ENCODE results near the gene NUDT16.

The NUDT16 gene
- 12.2 to 16.5 (median 15.7) reads per million in 3 donors for total RNA-seq

DNA sequence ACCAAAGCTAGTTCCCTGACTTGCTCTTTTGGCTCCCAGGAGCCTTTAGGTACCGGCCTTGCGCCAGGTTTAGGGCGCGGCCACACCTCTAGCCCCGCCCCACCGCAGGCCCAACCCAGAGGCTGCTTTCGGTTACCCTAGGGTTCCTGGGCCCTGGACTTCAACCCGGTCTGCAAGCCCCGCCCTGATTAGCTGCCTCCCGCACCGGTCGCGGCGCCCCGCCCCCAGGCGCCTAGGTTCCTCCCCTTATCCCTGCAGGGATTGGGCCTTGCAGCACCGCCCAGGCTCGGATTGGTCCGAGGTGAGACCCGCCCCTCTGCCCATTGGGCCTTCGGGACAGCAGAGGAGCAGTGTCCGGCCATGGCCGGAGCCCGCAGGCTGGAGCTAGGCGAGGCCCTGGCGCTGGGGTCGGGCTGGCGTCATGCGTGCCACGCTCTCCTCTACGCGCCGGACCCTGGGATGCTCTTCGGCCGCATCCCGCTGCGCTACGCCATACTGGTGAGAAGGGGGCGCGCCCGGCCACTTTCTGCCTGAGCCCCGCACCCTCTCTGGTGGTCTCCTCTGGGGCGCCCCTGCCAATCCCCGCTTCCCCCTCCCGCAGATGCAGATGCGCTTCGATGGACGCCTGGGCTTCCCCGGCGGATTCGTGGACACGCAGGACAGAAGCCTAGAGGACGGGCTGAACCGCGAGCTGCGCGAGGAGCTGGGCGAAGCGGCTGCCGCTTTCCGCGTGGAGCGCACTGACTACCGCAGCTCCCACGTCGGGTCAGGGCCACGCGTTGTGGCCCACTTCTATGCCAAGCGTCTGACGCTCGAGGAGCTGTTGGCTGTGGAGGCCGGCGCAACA is at the start of gene NUDT16:
TSS of gene NUDT16 (plus strand) at position 330 of the 847 bp plus-strand sequence. CDS start at position 361, 31 bp downstream.
- Histone ChIP-seq H3K36me3 (ENCODE audit: control insufficient read depth, insufficient read depth, low read length) (no peaks in the 10 kb centered on the region), H3K4me1 (ENCODE audit: control insufficient read depth, insufficient read depth, low read length, poor library complexity, severe bottlenecking) (peaks cover 11% of the 10 kb centered on the region), H3K27ac (ENCODE audit: insufficient read depth, low read length, poor library complexity, severe bottlenecking) (peak within 1 kb of the TSS; percentile 39), H3K27me3 (replicated peaks; ENCODE audit: control insufficient read depth, insufficient read depth, low read length, poor library complexity, severe bottlenecking) (no peaks in the 10 kb centered on the region), H3K9me3 (ENCODE audit: control insufficient read depth, low read length) (no peaks in the 10 kb centered on the region), H3K4me3 (ENCODE audit: insufficient read depth, low read depth, low read length, poor library complexity, severe bottlenecking) (peak within 1 kb of the TSS; percentile 92)
- peak; percentile 91 to 94 (median 92) for DNase-seq

DNA sequence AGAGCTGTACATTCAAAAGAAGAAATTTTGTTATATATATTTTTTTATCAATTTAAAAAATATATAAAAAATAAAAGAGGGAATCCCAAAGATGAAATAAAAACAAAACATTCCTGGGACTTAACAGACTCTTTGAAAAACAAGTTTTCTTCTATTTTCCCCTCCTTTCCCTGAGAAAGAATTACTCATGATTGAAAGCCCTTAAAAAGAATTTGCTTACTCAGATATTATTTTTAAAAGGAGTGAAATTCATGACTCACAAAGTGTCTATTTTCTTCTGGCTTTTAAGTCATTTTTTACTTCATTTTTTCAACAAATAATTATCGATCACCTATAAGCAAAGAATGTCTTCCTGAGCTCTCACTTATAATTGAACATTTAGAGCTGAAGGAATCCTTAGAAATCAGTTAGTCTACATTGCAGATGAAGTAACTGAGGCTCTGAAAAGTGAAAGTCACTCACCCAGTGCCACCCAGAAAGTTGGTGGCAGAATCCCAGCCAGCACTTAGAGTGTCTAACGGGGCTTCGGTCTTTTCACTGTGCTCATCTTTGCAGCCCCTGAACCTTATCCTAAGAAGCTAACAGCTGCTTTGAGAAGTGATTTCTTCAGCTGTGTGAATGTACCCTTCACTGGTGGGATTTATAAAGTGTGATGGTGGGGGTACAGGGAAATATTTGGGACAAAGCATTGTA is 42.5 kb upstream of the NUDT16 start:
- no peak for DNase-seq
- no peak overlapping the region for H3K27ac ChIP-seq (ENCODE audit: insufficient read depth, low read length, poor library complexity, severe bottlenecking)
- H3K4me1 ChIP-seq (ENCODE audit: control insufficient read depth, insufficient read depth, low read length, poor library complexity, severe bottlenecking): no peaks in the 10 kb centered on the region
- H3K4me3 ChIP-seq (ENCODE audit: insufficient read depth, low read depth, low read length, poor library complexity, severe bottlenecking): no peak overlapping the region
- H3K27me3 ChIP-seq (replicated peaks; ENCODE audit: control insufficient read depth, insufficient read depth, low read length, poor library complexity, severe bottlenecking): no peaks in the 10 kb centered on the region
- H3K36me3 ChIP-seq (ENCODE audit: control insufficient read depth, insufficient read depth, low read length): no peaks in the 10 kb centered on the region
- no peaks in the 10 kb centered on the region for H3K9me3 ChIP-seq (ENCODE audit: control insufficient read depth, low read length)

DNA sequence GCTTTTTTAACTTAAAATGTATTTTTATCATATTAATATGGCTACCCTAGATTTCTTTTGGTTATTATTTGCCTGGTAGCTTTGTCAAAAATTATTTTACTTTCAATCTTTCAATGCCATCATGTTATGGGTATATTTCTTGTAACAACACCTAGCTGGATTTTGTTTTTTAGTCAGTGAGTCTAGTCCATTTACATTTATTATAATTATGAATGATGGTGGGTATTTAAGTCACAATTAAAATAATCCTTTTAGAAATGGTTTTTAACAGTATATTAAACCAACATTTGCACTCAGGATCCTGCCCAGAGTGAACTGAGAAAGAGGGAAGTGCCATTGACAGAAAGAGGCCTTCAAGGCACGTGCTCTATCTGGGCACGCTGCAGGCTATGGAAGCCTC is 39.8 kb upstream of the NUDT16 start:
- H3K4me3 ChIP-seq (ENCODE audit: insufficient read depth, low read depth, low read length, poor library complexity, severe bottlenecking): no peak overlapping the region
- H3K4me1 ChIP-seq (ENCODE audit: control insufficient read depth, insufficient read depth, low read length, poor library complexity, severe bottlenecking): no peaks in the 10 kb centered on the region
- H3K27ac ChIP-seq (ENCODE audit: insufficient read depth, low read length, poor library complexity, severe bottlenecking): no peak overlapping the region
- H3K27me3 ChIP-seq (replicated peaks; ENCODE audit: control insufficient read depth, insufficient read depth, low read length, poor library complexity, severe bottlenecking): no peaks in the 10 kb centered on the region
- no peak for DNase-seq
- H3K36me3 ChIP-seq (ENCODE audit: control insufficient read depth, insufficient read depth, low read length): no peaks in the 10 kb centered on the region
- no peaks in the 10 kb centered on the region for H3K9me3 ChIP-seq (ENCODE audit: control insufficient read depth, low read length)

DNA sequence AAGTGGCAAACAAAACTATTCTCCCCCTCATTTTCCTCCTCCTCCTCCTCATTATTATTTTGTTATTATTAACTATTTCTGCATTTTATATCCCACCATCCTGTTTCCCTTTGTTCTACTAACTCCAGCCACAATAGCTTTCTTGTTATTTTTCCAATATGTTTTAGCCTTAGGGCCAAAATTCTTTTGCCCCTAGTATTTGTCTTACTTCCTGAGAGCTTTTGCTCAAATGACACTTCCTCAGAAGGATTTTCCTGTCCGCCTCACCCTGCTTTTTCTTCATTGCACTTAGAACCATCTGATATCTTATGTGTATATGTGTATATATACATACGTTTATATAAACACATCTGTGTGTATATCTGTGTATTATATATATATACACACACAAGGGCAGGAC is 32.7 kb upstream of the NUDT16 start:
- DNase-seq: no peak
- H3K4me1 ChIP-seq (ENCODE audit: control insufficient read depth, insufficient read depth, low read length, poor library complexity, severe bottlenecking): no peaks in the 10 kb centered on the region
- H3K27ac ChIP-seq (ENCODE audit: insufficient read depth, low read length, poor library complexity, severe bottlenecking): no peak overlapping the region
- no peaks in the 10 kb centered on the region for H3K36me3 ChIP-seq (ENCODE audit: control insufficient read depth, insufficient read depth, low read length)
- no peaks in the 10 kb centered on the region for H3K27me3 ChIP-seq (replicated peaks; ENCODE audit: control insufficient read depth, insufficient read depth, low read length, poor library complexity, severe bottlenecking)
- H3K4me3 ChIP-seq (ENCODE audit: insufficient read depth, low read depth, low read length, poor library complexity, severe bottlenecking): no peak overlapping the region
- no peaks in the 10 kb centered on the region for H3K9me3 ChIP-seq (ENCODE audit: control insufficient read depth, low read length)

DNA sequence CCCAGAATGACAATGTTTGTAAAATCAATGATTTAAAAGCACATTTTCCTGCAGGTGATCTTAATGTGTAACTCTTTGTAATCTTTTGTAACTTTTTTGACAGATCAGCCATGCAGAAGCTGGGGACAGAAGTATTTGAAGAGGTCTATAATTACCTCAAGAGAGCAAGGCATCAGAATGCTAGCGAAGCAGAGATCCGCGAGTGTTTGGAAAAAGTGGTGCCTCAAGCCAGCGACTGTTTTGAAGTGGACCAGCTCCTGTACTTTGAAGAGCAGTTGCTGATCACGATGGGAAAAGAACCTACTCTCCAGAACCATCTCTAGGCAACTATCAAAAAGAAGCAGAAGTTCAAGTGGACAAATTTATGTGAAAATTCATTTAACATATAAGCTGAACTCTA is 32.1 kb upstream of the NUDT16 start:
- DNase-seq: no peak
- Histone ChIP-seq H3K27ac (ENCODE audit: insufficient read depth, low read length, poor library complexity, severe bottlenecking) (no peak overlapping the region), H3K9me3 (ENCODE audit: control insufficient read depth, low read length) (no peaks in the 10 kb centered on the region), H3K27me3 (replicated peaks; ENCODE audit: control insufficient read depth, insufficient read depth, low read length, poor library complexity, severe bottlenecking) (no peaks in the 10 kb centered on the region), H3K36me3 (ENCODE audit: control insufficient read depth, insufficient read depth, low read length) (no peaks in the 10 kb centered on the region), H3K4me1 (ENCODE audit: control insufficient read depth, insufficient read depth, low read length, poor library complexity, severe bottlenecking) (no peaks in the 10 kb centered on the region), H3K4me3 (ENCODE audit: insufficient read depth, low read depth, low read length, poor library complexity, severe bottlenecking) (no peak overlapping the region)

GRCh38 chr3:131349946-131350347 is 31.6 kb upstream of the NUDT16 start:
- Histone ChIP-seq H3K36me3 (ENCODE audit: control insufficient read depth, insufficient read depth, low read length) (no peaks in the 10 kb centered on the region), H3K27me3 (replicated peaks; ENCODE audit: control insufficient read depth, insufficient read depth, low read length, poor library complexity, severe bottlenecking) (no peaks in the 10 kb centered on the region), H3K9me3 (ENCODE audit: control insufficient read depth, low read length) (no peaks in the 10 kb centered on the region), H3K4me1 (ENCODE audit: control insufficient read depth, insufficient read depth, low read length, poor library complexity, severe bottlenecking) (no peaks in the 10 kb centered on the region), H3K4me3 (ENCODE audit: insufficient read depth, low read depth, low read length, poor library complexity, severe bottlenecking) (no peak overlapping the region), H3K27ac (ENCODE audit: insufficient read depth, low read length, poor library complexity, severe bottlenecking) (no peak overlapping the region)
- DNase-seq: no peak

- Histone ChIP-seq H3K4me1 (ENCODE audit: control insufficient read depth, insufficient read depth, low read length, poor library complexity, severe bottlenecking) (no peaks in the 10 kb centered on the region), H3K4me3 (ENCODE audit: insufficient read depth, low read depth, low read length, poor library complexity, severe bottlenecking) (no peak overlapping the region), H3K27me3 (replicated peaks; ENCODE audit: control insufficient read depth, insufficient read depth, low read length, poor library complexity, severe bottlenecking) (no peaks in the 10 kb centered on the region), H3K36me3 (ENCODE audit: control insufficient read depth, insufficient read depth, low read length) (no peaks in the 10 kb centered on the region), H3K9me3 (ENCODE audit: control insufficient read depth, low read length) (no peaks in the 10 kb centered on the region), H3K27ac (ENCODE audit: insufficient read depth, low read length, poor library complexity, severe bottlenecking) (no peak overlapping the region)
- no peak for DNase-seq
These were observed 31.1 kb upstream of the NUDT16 start for GRCh38 chr3:131350506-131350905.

DNA sequence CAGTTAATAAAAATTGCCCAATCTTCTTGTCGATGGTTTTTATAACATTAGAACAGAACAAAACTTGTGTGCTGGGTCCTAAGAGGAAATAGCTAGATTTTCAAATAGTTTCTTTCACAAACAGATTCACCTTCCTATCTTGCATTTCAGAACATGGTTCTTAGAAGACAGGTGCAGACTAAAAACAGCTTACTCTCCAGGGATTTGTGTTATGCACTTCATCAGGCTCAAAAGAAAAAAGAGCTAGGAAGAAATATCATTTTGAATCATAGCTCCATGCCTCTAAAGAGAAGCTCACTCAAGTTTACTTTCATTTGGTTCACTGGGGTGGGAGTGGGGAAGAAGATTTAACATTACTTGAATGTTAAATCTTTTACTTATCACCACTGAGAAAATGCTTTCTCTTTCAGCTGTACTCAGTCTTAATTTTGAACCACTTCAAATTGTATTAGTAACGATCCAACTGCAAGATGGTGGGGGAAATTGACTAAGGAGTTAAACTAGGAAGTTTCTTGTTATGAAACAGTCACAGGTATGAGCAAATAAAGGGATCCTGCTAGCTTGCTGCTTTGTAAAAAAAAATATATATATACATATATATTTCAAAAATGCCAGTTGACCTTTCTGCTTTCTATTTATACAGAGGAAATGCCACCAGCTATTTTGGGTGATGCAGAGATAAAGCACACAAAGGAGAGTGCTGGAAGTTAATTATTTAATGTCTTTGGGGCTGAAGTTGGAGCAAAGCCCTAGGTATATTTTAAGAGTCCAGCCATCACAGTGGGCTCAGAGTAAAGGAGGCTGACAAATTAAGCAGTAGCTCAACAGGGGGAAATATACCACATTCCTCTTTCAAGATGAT is 28.3 kb upstream of the NUDT16 start:
- no peaks in the 10 kb centered on the region for H3K27me3 ChIP-seq (replicated peaks; ENCODE audit: control insufficient read depth, insufficient read depth, low read length, poor library complexity, severe bottlenecking)

GRCh38 chr3:131353986-131354385 is 27.6 kb upstream of the NUDT16 start:
- Histone ChIP-seq H3K4me1 (ENCODE audit: control insufficient read depth, insufficient read depth, low read length, poor library complexity, severe bottlenecking) (no peaks in the 10 kb centered on the region), H3K27me3 (replicated peaks; ENCODE audit: control insufficient read depth, insufficient read depth, low read length, poor library complexity, severe bottlenecking) (no peaks in the 10 kb centered on the region), H3K4me3 (ENCODE audit: insufficient read depth, low read depth, low read length, poor library complexity, severe bottlenecking) (no peak overlapping the region), H3K27ac (ENCODE audit: insufficient read depth, low read length, poor library complexity, severe bottlenecking) (no peak overlapping the region), H3K36me3 (ENCODE audit: control insufficient read depth, insufficient read depth, low read length) (no peaks in the 10 kb centered on the region), H3K9me3 (ENCODE audit: control insufficient read depth, low read length) (no peaks in the 10 kb centered on the region)
- no peak for DNase-seq

More for the DNA sequence above, 28.3 kb upstream of the NUDT16 start:
- Histone ChIP-seq H3K27ac (ENCODE audit: insufficient read depth, low read length, poor library complexity, severe bottlenecking) (no peak overlapping the region), H3K4me1 (ENCODE audit: control insufficient read depth, insufficient read depth, low read length, poor library complexity, severe bottlenecking) (no peaks in the 10 kb centered on the region), H3K4me3 (ENCODE audit: insufficient read depth, low read depth, low read length, poor library complexity, severe bottlenecking) (no peak overlapping the region), H3K36me3 (ENCODE audit: control insufficient read depth, insufficient read depth, low read length) (no peaks in the 10 kb centered on the region), H3K9me3 (ENCODE audit: control insufficient read depth, low read length) (no peaks in the 10 kb centered on the region)
- no peak for DNase-seq

Data from effector memory CD4-positive, alpha-beta T cell (primary cell).